NCI-H2196 treated with DMSO at 0.1 percent for 48 hours (cell line): ENCODE measurements around the gene SPATA3.

Source experiments
- DNase-seq: peaks from one replicate; lab custom pipeline; 2025; ENCODE audit not compliant: unreplicated experiment; lab: John Stamatoyannopoulos, UW

Gene SPATA3

GRCh38 chr2:230995821-230996220 lies at the start of gene SPATA3:
TSS of gene SPATA3 (plus strand) at chr2:230996121. CDS start at chr2:230996234, 113 bp downstream.
- no peak for DNase-seq

- DNase-seq: no peak
Observed at GRCh38 chr2:230946429-230947234, 49.3 kb upstream of the SPATA3 start.

- DNase-seq: no peak
Observed at GRCh38 chr2:230947235-230947576, 48.7 kb upstream of the SPATA3 start.

DNA sequence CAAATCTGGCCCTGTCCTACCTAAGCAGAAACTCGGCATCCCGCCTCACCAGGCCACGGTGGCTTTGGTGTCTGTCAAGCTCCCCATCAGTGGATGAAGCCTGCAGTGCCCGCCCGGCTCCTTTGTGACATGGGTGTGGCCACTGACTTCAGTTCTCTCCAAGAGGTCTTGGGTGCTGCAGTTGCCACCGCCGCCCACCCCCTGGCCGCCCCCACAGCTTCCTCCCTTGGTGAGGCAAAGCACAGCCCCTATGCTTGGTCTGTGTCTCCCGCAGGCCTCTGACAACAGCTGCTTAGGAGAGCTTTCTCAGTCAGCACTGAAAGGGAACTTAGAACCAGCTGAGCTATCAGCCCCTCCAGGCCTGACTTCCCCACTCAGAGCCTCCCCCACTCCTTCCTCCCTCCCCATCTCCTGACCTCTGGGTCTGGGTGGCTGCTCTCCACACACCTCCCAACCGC lies 48.0 kb upstream of the SPATA3 start:
- DNase-seq: no peak

DNA sequence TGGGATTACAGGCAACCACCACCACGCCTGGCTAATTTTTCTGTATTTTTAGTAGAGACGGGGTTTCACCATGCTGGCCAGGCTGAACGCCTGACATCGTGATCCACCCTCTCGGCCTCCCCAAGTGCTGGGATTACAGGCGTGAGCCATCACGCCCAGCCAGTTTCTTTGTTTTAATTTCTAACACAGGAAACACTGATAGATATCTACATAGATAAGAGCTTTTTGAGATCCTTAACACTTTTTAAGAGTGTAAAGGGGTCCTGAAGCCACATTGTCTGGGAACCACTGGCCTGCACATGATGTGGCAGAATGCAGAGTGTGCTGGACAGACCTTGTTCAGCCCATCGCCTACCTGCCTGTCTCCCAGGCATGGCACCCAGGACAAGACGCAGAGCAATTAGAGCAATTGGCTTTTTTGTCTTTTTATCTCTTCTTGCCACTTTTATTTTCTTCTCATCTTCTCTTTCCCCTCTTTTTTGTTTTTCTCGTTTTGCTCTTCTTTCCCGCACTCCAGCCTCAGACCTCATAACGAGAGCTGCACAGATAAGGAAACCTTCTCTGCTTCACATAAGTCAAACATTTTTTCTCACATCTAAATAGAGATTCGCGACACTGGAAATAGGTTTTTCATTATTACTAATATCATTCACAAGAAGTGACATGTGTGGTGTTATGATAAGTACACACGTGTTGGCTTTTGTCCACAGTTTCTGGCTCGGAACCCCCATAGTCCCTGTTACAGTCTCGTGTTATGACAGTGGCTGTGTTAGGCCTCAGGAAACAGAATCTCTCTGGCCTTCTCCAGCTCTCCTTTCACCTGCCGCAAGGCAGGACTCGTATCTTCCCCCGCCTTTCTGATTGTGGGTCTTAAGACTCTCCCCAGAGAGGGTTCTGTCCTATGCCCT lies 45.7 kb upstream of the SPATA3 start:
- DNase-seq: no peak

GRCh38 chr2:230950874-230951339 lies 45.0 kb upstream of the SPATA3 start:
- no peak for DNase-seq

- DNase-seq: no peak
Observed at GRCh38 chr2:230951396-230951795, 44.5 kb upstream of the SPATA3 start.

DNA sequence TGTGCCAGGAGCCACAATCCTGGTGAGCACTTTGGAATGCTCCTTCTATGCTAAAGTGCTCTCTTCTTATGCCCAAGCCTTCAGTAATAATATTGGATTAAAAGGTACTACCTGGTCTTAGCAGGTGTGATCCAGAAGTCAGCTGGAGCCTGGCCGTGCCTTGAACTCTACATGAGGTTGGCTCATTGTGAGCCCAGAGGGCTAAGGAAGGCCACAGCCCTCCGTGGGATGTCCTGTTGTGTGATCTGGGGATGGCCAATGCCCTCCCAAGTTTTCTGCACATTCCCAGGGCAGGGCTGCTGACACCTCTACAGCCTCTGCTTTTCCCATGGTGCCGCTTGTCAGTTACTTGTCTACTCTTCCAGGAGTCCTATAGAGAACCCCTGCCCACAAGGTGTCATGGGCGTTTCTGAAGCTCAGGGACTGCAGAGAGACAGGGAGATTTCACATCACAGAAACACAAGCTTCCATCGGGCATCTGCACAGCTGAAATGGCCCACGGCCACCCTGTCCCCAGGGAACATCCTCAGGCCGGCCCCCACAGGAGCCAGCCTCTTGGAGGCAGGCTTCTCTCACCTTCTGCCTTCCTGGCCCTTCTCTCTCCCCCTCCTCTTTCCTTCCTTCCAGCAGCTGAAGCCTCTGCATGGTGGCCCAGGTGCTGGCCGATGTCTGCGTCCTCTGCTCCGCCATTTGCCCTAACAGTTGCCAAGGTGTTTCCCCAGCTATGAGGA lies 43.5 kb upstream of the SPATA3 start:
- no peak for DNase-seq

GRCh38 chr2:230953845-230954244 lies 42.1 kb upstream of the SPATA3 start:
- no peak for DNase-seq

- DNase-seq: no peak
Observed at GRCh38 chr2:230954746-230955145, 41.2 kb upstream of the SPATA3 start.

DNA sequence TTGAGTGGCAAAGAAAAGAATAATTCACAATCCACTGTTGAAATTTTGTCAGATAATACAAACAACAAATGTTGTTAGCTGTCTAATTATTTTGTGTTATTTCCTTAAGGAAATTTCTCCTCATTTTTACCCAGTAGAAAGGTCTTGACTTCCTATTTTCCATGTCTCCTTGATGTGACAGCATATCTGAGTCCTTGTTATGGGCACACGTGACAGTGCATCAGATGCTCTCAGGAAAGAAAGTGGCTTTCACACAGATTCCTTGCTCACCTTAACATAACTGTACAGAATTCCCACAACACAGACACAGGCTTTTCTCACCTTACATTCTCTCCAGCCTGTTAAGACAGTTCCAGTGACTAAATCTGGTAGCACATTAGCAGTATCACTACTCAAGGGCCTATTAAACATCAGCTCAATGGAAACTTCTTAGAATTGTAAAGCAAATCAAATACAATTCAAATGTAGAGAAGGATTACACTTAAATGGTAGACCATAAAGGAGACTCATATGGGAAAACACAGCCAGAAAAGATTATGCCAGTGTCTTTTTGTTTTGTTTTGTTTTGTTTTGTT lies 40.7 kb upstream of the SPATA3 start:
- DNase-seq: no peak

GRCh38 chr2:230956827-230957755 lies 38.8 kb upstream of the SPATA3 start:
- no peak for DNase-seq

DNA sequence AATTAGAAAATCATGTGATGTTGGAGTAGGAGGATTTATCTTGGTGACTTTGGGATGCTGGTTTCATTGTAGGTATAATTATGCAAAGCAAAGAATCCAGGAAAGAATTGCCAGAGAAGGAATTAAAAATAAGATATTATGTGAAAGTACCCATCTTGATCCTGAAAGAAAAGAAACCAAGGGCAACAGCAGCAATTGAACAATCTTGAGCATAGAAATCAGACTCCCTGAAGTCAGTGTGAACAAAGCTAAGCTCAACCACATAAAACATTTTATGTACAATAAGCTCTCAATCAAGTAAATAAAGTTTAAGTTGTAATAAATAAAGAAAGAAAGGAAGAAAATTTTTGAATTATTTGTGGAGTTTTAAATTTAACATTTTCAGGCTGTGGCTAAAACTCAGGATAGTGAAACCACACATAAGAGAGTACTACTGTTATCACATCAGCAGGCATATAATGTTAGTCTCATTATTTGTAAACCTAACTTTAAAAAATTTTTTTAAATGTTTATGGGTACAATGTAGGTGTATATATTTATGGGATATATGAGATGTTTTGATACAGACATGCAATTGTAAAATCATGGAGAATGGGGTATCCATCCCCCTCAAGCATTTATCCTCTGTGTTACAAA lies 38.0 kb upstream of the SPATA3 start:
- DNase-seq: no peak

DNA sequence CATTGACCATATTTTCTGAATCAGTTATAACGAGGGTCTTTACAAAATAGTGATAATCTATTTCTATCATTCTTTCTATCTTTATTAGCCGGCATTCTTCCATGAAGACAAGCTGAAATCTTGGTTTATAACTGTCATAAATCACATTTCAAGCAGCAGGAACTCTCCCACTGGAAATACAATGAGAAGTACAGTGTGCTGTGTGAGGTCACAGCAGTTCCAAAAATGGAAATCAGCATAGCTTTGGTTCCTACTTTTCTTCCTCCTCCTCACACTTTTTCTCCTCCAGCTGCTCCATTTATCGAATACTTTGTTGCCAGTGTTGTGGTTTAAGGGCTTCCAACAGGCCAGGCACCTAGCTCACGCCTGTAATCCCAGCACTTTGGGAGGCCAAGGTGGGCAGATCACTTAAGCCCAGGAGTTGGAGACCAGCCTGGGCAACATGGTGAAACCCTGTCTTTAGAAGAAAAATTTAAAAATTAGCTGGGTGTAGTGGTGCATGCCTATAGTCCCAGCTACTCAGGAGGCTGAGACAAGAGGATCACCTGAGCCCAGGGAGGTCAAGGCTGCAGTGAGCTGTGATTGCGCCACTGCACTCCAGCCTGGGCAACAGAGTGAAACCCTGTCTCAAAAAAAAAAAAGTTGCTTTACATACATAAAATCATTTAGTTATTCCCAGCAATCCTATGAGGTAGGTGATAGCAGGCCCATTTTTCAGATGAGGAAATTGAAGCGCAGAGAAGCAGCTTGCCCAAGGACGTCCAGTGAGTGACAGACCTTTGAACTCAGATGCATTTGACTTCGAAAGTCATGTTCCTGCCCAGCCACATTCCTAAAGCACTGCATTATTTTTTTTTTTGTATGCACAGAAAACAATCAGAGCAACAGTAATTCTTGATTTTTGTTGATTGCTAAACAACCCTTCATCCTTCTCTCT lies 36.8 kb upstream of the SPATA3 start:
- DNase-seq: no peak

DNA sequence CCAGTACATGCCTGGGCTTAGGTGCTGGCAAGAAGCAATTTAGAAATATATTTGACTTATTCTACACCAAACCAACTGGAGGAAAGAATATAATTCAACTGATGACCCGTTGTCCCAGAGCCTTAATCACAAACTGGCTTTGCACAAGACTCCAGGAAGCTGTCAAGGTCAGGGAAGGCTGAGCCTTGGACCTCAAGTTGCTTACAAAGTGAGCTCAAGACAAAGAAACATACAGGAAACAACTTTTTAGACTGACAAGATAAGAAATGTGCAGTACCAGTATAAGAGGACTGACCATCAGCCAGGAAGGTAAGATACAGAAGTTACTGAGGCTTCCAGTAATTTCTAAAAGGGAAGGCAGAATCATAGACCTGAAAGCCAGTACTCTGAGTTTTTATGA lies 35.9 kb upstream of the SPATA3 start:
- DNase-seq: no peak

GRCh38 chr2:230961091-230961491 lies 34.8 kb upstream of the SPATA3 start:
- no peak for DNase-seq

DNA sequence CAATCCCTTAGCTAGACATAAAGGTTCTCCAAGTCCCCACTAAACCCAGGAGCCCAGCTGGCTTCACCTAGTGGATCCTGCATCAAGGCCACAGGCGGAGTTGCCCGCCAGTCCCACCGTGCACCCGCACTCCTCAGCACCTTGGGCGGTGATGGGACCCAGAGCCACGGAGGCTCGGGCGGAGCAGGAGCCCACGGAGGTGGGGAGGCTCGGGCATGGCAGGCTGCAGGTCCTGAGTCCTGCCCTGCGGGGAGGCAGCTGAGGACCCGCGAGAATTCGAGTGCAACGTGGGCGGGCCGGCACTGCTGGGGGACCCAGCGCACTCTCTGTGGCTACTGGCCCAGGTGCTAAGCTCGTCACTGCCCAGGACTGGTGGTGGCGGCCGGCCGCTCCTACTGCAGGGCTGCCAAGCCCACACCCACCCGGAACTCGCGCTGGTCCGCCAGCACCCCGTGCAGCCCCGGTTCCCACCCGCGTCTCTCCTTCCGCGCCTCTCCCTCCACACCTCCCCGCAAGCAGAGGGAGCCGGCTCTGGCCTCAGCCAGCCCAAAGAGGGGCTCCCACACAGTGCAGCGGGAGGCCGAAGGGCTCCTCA lies 31.7 kb upstream of the SPATA3 start:
- DNase-seq: no peak

GRCh38 chr2:230967113-230967512 lies 28.8 kb upstream of the SPATA3 start:
- no peak for DNase-seq
